SK-N-SH (cell line): ENCODE measurements around the gene ANKRD9. TPM values are rescaled to one million over a fixed set of nuclear protein-coding genes. Genes with fewer than 3 reads are reported as not detected.
A peak's percentile ranks its signal among the peaks of the same experiment; 100 is the strongest.

Source experiments
- CTCF ChIA-PET: fragments of 300-600, 350-600 bp; formaldehyde crosslinking; extraction: SDS; loops from one replicate; lab custom pipeline; 2021; lab: Yijun Ruan, JAX
- POLR2A ChIA-PET: fragments of 350-600 bp; sonication (Branson Sonifier 250); formaldehyde crosslinking; extraction: SDS; loops from one replicate; lab custom pipeline; 2020; ENCODE audit warnings: antibody characterized with exemption, inconsistent platforms; lab: Yijun Ruan, JAX
- DNase-seq: peaks from one replicate; pipeline ENCODE4 v3.0.0; 2012
- H2AFZ ChIP-seq: fragments of 200-600 bp; sonication (generic); 2 replicates; pipeline ENCODE4 v1.8.1; 2016; ENCODE audit warnings: antibody characterized with exemption, mild to moderate bottlenecking, low read depth
- H3F3A ChIP-seq: fragments of 200-600 bp; sonication (generic); replicated peaks from 2 replicates; pipeline ENCODE3; 2016; ENCODE audit warnings: antibody characterized with exemption, mild to moderate bottlenecking; ENCODE audit not compliant: insufficient read depth
- H3K27ac ChIP-seq, 2 experiments: fragments of 200-500 bp in 1 of 2; fragments of 200-600 bp in 1 of 2; sonication (Bioruptor generic) in 1 of 2; sonication (generic), shearing (Covaris generic) in 1 of 2; 2 replicates each; pipeline versions ENCODE4 v1.5.1 to v1.6.1; 2014 to 2016; ENCODE audit warnings: low read depth in 2 of 2, inconsistent platforms in 1 of 2, low read length in 1 of 2, mild to moderate bottlenecking in 1 of 2, mixed read lengths in 1 of 2
- H3K27me3 ChIP-seq: fragments of 200-600 bp; sonication (generic), shearing (Covaris generic); 2 replicates; pipeline ENCODE4 v1.6.1; 2016; ENCODE audit warnings: mixed run types; ENCODE audit not compliant: insufficient read depth
- H3K36me3 ChIP-seq, 2 experiments: fragments of 200-500 bp in 1 of 2; fragments of 200-600 bp in 1 of 2; sonication (Bioruptor generic) in 1 of 2; sonication (generic) in 1 of 2; replicated peaks in 1 of 2; 2 replicates each; pipeline versions ENCODE3 to v1.5.1; 2014 to 2016; ENCODE audit warnings: low read length in 1 of 2, mild to moderate bottlenecking in 1 of 2; ENCODE audit not compliant: insufficient read depth in 2 of 2, control insufficient read depth in 1 of 2
- H3K4me1 ChIP-seq, 2 experiments: fragments of 200-500 bp in 1 of 2; fragments of 200-600 bp in 1 of 2; sonication (Bioruptor generic) in 1 of 2; sonication (generic), shearing (Covaris generic) in 1 of 2; 2 replicates each; pipeline versions ENCODE4 v1.5.1 to v1.6.1; 2014 to 2016; ENCODE audit warnings: low read depth in 1 of 2, low read length in 1 of 2, mixed run types in 1 of 2; ENCODE audit not compliant: insufficient read depth in 2 of 2, control insufficient read depth in 1 of 2
- H3K4me2 ChIP-seq: fragments of 200-600 bp; sonication (generic), shearing (Covaris generic); 2 replicates; pipeline ENCODE4 v1.6.1; 2017; ENCODE audit warnings: mixed run types
- H3K4me3 ChIP-seq, 2 experiments: fragments of 200-500 bp in 1 of 2; fragments of 200-600 bp in 1 of 2; sonication (Bioruptor generic) in 1 of 2; sonication (generic), shearing (Covaris generic) in 1 of 2; 2 replicates each; pipeline versions ENCODE4 v1.5.1 to v1.8.1; 2014 to 2016; ENCODE audit warnings: low read depth in 2 of 2, inconsistent platforms in 1 of 2, low read length in 1 of 2, mild to moderate bottlenecking in 1 of 2, mixed read lengths in 1 of 2, moderate library complexity in 1 of 2
- H3K79me2 ChIP-seq: fragments of 200-600 bp; sonication (generic); 2 replicates; pipeline ENCODE4 v1.8.1; 2017; ENCODE audit warnings: mild to moderate bottlenecking; ENCODE audit not compliant: insufficient read depth
- H3K9ac ChIP-seq: fragments of 200-600 bp; sonication (generic); 2 replicates; pipeline ENCODE4 v1.6.1; 2017; ENCODE audit warnings: mixed run types
- H3K9me2 ChIP-seq: fragments of 200-600 bp; sonication (generic); 2 replicates; pipeline ENCODE4 v1.6.1; 2017; ENCODE audit warnings: mixed run types
- H3K9me3 ChIP-seq: fragments of 200-600 bp; sonication (generic); 2 replicates; pipeline ENCODE4 v1.6.1; 2017; ENCODE audit warnings: mixed run types, mild to moderate bottlenecking, moderate library complexity
- H4K20me1 ChIP-seq: fragments of 200-600 bp; sonication (generic); 2 replicates; pipeline ENCODE4 v1.6.1; 2017; ENCODE audit warnings: mild to moderate bottlenecking, mixed run types; ENCODE audit not compliant: insufficient read depth
- CHD2 ChIP-seq: fragments of 150-350 bp; IDR thresholded peaks from 2 replicates; pipeline ENCODE4 v1.6.1; 2018; ENCODE audit warnings: low read length; ENCODE audit not compliant: partially characterized antibody
- CTCF ChIP-seq: fragments of 200-600 bp; sonication (generic); IDR thresholded peaks from 2 replicates; pipeline ENCODE4 v1.6.1; 2017; ENCODE audit warnings: antibody characterized with exemption, mild to moderate bottlenecking, moderate library complexity
- ELF1 ChIP-seq: IDR thresholded peaks from 2 replicates; pipeline ENCODE4 v1.4.0; 2012
- EP300 ChIP-seq, 2 experiments: IDR thresholded peaks; 2 replicates each; pipeline versions ENCODE4 v1.4.0 to v1.6.1; 2012; ENCODE audit warnings: borderline replicate concordance in 1 of 2, low read depth in 1 of 2, low read length in 1 of 2
- EZH2phosphoT487 ChIP-seq: fragments of 200-600 bp; sonication (generic); IDR thresholded peaks from 2 replicates; pipeline ENCODE4 v1.6.1; 2017; ENCODE audit warnings: low read depth, mixed run types, mild to moderate bottlenecking, antibody characterized with exemption, moderate library complexity, borderline replicate concordance
- FOSL2 ChIP-seq: IDR thresholded peaks from 2 replicates; pipeline ENCODE4 v1.4.0; 2012; ENCODE audit warnings: low read depth, mild to moderate bottlenecking, moderate library complexity, borderline replicate concordance
- FOXJ3 ChIP-seq: sonication (generic); formaldehyde crosslinking; IDR thresholded peaks from 2 replicates; pipeline ENCODE4 v1.5.1; 2020; ENCODE audit warnings: mild to moderate bottlenecking, missing genetic modification reagents
- GABPA ChIP-seq: IDR thresholded peaks from 2 replicates; pipeline ENCODE4 v1.4.0; 2012; ENCODE audit warnings: low read depth, mild to moderate bottlenecking
- GATA2 ChIP-seq: sonication (generic); formaldehyde crosslinking; IDR thresholded peaks from 2 replicates; pipeline ENCODE4 v1.5.0; 2020; ENCODE audit warnings: mild to moderate bottlenecking, missing genetic modification reagents
- JUND ChIP-seq: IDR thresholded peaks from 2 replicates; pipeline ENCODE4 v1.4.0; 2012
- MAX ChIP-seq: IDR thresholded peaks from 2 replicates; pipeline ENCODE4 v1.4.0; 2012; ENCODE audit warnings: low read depth
- MXI1 ChIP-seq: IDR thresholded peaks from 2 replicates; pipeline ENCODE4 v1.6.1; 2012; ENCODE audit warnings: mild to moderate bottlenecking, low read depth, low read length, improper control_type of control experiment
- NFIC ChIP-seq: IDR thresholded peaks from 2 replicates; pipeline ENCODE4 v1.4.0; 2012; ENCODE audit warnings: borderline replicate concordance
- NRF1 ChIP-seq: IDR thresholded peaks from 2 replicates; pipeline ENCODE4 v1.6.1; 2012; ENCODE audit warnings: low read depth, mild to moderate bottlenecking, low read length
- PBX3 ChIP-seq: IDR thresholded peaks from 2 replicates; pipeline ENCODE4; 2012
- POLR2AphosphoS5 ChIP-seq: IDR thresholded peaks from 2 replicates; pipeline ENCODE4 v1.6.1; 2012; ENCODE audit warnings: low read depth, low read length
- RAD21 ChIP-seq: IDR thresholded peaks from 2 replicates; pipeline ENCODE4 v1.6.1; 2012; ENCODE audit warnings: mild to moderate bottlenecking, low read length
- RCOR1 ChIP-seq: fragments of 150-350 bp; IDR thresholded peaks from 2 replicates; pipeline ENCODE4 v1.6.1; 2017; ENCODE audit warnings: antibody characterized with exemption, low read length
- RFX5 ChIP-seq: IDR thresholded peaks from 2 replicates; pipeline ENCODE4 v1.6.1; 2012; ENCODE audit warnings: mild to moderate bottlenecking, improper control_type of control experiment, low read length
- SIN3A ChIP-seq: IDR thresholded peaks from 2 replicates; pipeline ENCODE4 v1.6.1; 2012; ENCODE audit warnings: low read depth, mild to moderate bottlenecking, low read length, moderate library complexity, borderline replicate concordance
- TAF1 ChIP-seq: IDR thresholded peaks from 2 replicates; pipeline ENCODE4 v1.6.1; 2012; ENCODE audit warnings: low read depth, mild to moderate bottlenecking, low read length, moderate library complexity, borderline replicate concordance
- TCF12 ChIP-seq: IDR thresholded peaks from 2 replicates; pipeline ENCODE4 v1.4.0; 2012
- USF1 ChIP-seq: IDR thresholded peaks from 2 replicates; pipeline ENCODE4 v1.4.0; 2012; ENCODE audit warnings: low read depth, borderline replicate concordance
- USF2 ChIP-seq: fragments of 150-350 bp; IDR thresholded peaks from 2 replicates; pipeline ENCODE4 v1.6.1; 2017; ENCODE audit warnings: antibody characterized with exemption, low read length, low read depth, borderline replicate concordance
- YY1 ChIP-seq: IDR thresholded peaks from 2 replicates; pipeline ENCODE4 v1.4.0; 2012; ENCODE audit warnings: low read depth, mild to moderate bottlenecking
- ZBTB33 ChIP-seq: IDR thresholded peaks from 2 replicates; pipeline ENCODE4 v1.4.0; 2012; ENCODE audit warnings: low read depth, borderline replicate concordance
- WGBS: methylation state at CpG from one replicate; pipeline ENCODE4 v1.1.6; 2017; ENCODE audit warnings: low lambda C conversion rate; 5-methylcytosine and 5-hydroxymethylcytosine counted together
- polyA plus RNA-seq, 3 experiments: library from polyadenylated mRNA; depleted of rRNA; stranded (reverse); fragments of >200 nt; gene quantifications; 2 replicates each; pipeline ENCODE4 v1.2.3, GENCODE V29; 2012

Gene ANKRD9
- 21.3 and 21.4 TPM in 2 replicates for polyA plus RNA-seq (2012; rRNA removed)
- polyA plus RNA-seq (2012; cell fraction: cytosol; rRNA removed): 6.2 and 10.8 TPM in 2 replicates
- 85.4 and 152 TPM in 2 replicates for polyA plus RNA-seq (2012; cell fraction: nucleus; rRNA removed)

- ChIA-PET CTCF (interaction anchor here (0.7 to 3.1 kb wide), 3 partner anchors 14 to 84 kb away, joined by 4 to 23 read pairs (median 4); no protein-coding TSS in a partner anchor), POLR2A (no interaction called here)
- H3K27me3 ChIP-seq: no peaks in the 10 kb centered on the region
- H3K9me2 ChIP-seq: no peaks in the 10 kb centered on the region
- H3K4me1 ChIP-seq: peaks cover 0 to 17% of the 10 kb centered on the region in 2 experiments; a peak in 1 of 4 replicates
- H3K4me3 ChIP-seq: peak within 1 kb of the TSS; percentile 64 to 67
- H3K79me2 ChIP-seq: peaks cover 12% of the 10 kb centered on the region; the same call in 1 of the 2 replicates
- H3K36me3 ChIP-seq: peaks cover 0 to 3% of the 10 kb centered on the region in 2 experiments
- H2AFZ ChIP-seq: peak within 1 kb of the TSS; percentile 77
- H3K4me2 ChIP-seq: peak within 1 kb of the TSS; percentile 95
- no peaks in the 10 kb centered on the region for H4K20me1 ChIP-seq
- 42% methylated on average over 19 of the region's 91 CpGs for WGBS
- no peaks in the 10 kb centered on the region for H3K9me3 ChIP-seq
- peak; percentile 99 for DNase-seq
- H3K27ac ChIP-seq: peak within 1 kb of the TSS; percentile 42 to 60; a peak in 2 of 4 replicates
- no peaks in the 10 kb centered on the region for H3F3A ChIP-seq
- H3K9ac ChIP-seq: peak within 1 kb of the TSS; percentile 75
- TF ChIP-seq TCF12 (no peak), MAX (no peak; the same call in 1 of the 2 replicates), TAF1 (no peak), EP300 (IDR thresholded peaks at IDR 0.05; ENCODE audit: borderline replicate concordance in 1 of 2, low read depth in 1 of 2, low read length in 1 of 2) (no peak), RCOR1 (0 out of 2 replicates have a peak, but pooled peaks have one; percentile 26), PBX3 (no peak), NFIC (no peak), CHD2 (no peak), ZBTB33 (no peak), RAD21 (no peak), ELF1 (no peak), FOSL2 (no peak), NRF1 (no peak), GATA2 (CRISPR knock-in tag) (no peak), JUND (no peak), GABPA (no peak), SIN3A (peak; percentile 9; the same call in 1 of the 2 replicates), MXI1 (no peak), YY1 (no peak), EZH2phosphoT487 (no peak), POLR2AphosphoS5 (peak; percentile 28; the same call in 1 of the 2 replicates), CTCF (0 out of 2 replicates have a peak, but pooled peaks have one; percentile 6), USF2 (no peak), FOXJ3 (no peak), RFX5 (peak; percentile 76), USF1 (no peak)
Measured at GRCh38 chr14:102509746-102510615, at the start of gene ANKRD9. ANKRD9 (minus strand) TSS chr14:102509776; CDS start chr14:102507889, 1,887 bp downstream.
